IPS-18a (cell line): ENCODE results near the gene UNC93B1.
A peak's percentile ranks its signal among the peaks of the same experiment; 100 is the strongest.

ENCODE experiments used
- H3K27ac ChIP-seq: one replicate; pipeline ENCODE4 v1.5.1; 2013; ENCODE audit warnings: low read length
- H3K27me3 ChIP-seq: one replicate; pipeline ENCODE4 v1.6.1; 2013; ENCODE audit warnings: mild to moderate bottlenecking, low read length; ENCODE audit not compliant: control insufficient read depth, insufficient read depth
- H3K36me3 ChIP-seq: one replicate; pipeline ENCODE4 v1.6.1; 2013; ENCODE audit warnings: low read depth, low read length; ENCODE audit not compliant: control insufficient read depth
- H3K4me1 ChIP-seq: one replicate; pipeline ENCODE4 v1.6.1; 2013; ENCODE audit warnings: low read depth, low read length; ENCODE audit not compliant: control insufficient read depth
- H3K4me3 ChIP-seq: one replicate; pipeline ENCODE4 v1.5.1; 2013; ENCODE audit warnings: low read length
- H3K9ac ChIP-seq: one replicate; pipeline ENCODE4 v1.6.1; 2013; ENCODE audit warnings: mild to moderate bottlenecking, low read length, moderate library complexity
- H3K9me3 ChIP-seq: one replicate; pipeline ENCODE4 v1.6.1; 2013; ENCODE audit warnings: low read depth, low read length; ENCODE audit not compliant: control insufficient read depth

The UNC93B1 gene

DNA sequence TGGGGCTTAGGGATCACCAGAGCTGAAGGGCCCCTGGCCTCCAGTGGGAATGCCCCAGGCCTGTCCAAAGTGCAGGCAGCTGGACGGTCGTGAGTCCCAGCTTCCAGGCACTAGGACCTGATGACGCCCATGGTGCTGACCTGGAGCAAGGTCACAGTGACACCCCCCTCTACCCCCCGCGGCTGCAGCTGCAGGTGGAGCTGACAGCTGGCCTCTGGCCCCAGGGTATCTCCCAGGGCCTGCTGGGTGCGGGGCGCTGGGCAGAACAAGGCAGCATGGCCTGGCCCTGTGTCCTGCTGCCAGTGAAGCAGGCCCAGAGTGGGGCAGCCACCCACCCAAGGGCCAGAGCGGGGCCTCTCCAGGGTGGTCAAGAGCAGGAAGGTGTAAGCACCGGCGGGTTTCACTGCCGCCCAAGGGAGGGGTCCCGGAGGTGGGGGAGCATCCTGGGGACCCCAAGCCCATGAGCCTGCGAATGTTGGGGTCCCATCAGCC, 34.4 kb upstream of the UNC93B1 start:
- peaks cover 6% of the 10 kb centered on the region for H3K4me1 ChIP-seq
- H3K9me3 ChIP-seq = no peaks in the 10 kb centered on the region
- no peaks in the 10 kb centered on the region for H3K27me3 ChIP-seq
- peak overlapping the region; percentile 49 for H3K4me3 ChIP-seq
- no peak overlapping the region for H3K27ac ChIP-seq
- H3K9ac ChIP-seq = no peak overlapping the region
- H3K36me3 ChIP-seq = peaks cover 17% of the 10 kb centered on the region

GRCh38 chr11:68037411-68038225, 33.7 kb upstream of the UNC93B1 start:
- Histone ChIP-seq H3K27ac (no peak overlapping the region), H3K9me3 (no peaks in the 10 kb centered on the region), H3K36me3 (peaks cover 23% of the 10 kb centered on the region), H3K9ac (no peak overlapping the region), H3K4me1 (peaks cover 6% of the 10 kb centered on the region), H3K27me3 (no peaks in the 10 kb centered on the region), H3K4me3 (no peak overlapping the region)

DNA sequence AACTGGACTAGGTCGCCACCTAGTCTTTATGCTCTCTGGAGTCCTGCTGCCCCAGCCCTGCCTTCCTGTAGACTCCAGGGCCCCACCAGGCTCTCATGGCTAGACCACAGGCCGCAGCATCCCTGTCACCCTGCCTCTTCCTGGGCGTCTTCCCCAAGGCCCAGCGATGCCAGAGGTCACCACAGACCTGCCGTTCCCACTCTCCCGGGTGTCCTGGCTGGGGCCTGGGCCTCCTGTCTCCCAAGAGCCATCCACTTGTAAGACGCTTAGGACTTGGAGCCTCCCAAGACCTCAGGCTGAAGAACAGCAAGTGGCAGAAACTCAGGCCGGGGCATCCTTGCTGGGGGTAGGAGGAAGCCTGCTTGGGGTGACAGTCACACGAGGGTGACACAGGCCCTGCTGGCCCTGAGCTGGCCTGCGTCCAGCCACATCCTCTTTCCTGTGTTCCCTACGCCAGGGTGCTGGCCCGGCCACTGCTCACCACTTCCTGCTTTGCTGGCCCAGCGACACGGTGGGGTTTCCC, 32.9 kb upstream of the UNC93B1 start:
- no peak overlapping the region for H3K4me3 ChIP-seq
- H3K4me1 ChIP-seq = peaks cover 7% of the 10 kb centered on the region
- H3K27me3 ChIP-seq = no peaks in the 10 kb centered on the region
- H3K9me3 ChIP-seq = no peaks in the 10 kb centered on the region
- H3K27ac ChIP-seq = no peak overlapping the region
- peaks cover 23% of the 10 kb centered on the region for H3K36me3 ChIP-seq
- no peak overlapping the region for H3K9ac ChIP-seq

DNA sequence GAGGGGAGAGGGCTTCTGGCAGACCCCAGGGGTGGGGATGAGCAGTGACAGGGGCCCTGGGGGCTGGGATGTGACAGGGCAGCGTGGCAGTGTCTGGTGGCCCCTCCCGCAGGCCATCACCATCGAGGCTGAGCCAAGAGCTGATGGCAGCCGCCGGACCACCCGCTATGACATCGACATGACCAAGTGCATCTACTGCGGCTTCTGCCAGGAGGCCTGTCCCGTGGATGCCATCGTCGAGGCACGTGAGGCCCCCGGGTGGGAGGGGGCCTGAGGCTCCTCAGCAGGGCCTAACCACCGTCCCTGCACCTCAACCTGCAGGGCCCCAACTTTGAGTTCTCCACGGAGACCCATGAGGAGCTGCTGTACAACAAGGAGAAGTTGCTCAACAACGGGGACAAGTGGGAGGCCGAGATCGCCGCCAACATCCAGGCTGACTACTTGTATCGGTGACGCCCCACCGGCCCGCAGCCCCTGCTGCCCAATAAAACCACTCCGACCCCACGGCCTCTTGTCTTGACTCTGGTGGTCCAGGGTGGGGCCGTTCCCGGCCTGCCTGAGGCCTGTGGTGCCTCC, 32.3 kb upstream of the UNC93B1 start:
- Histone ChIP-seq H3K27ac (no peak overlapping the region), H3K27me3 (no peaks in the 10 kb centered on the region), H3K4me3 (no peak overlapping the region), H3K9ac (no peak overlapping the region), H3K36me3 (peaks cover 23% of the 10 kb centered on the region), H3K4me1 (peaks cover 12% of the 10 kb centered on the region), H3K9me3 (no peaks in the 10 kb centered on the region)

DNA sequence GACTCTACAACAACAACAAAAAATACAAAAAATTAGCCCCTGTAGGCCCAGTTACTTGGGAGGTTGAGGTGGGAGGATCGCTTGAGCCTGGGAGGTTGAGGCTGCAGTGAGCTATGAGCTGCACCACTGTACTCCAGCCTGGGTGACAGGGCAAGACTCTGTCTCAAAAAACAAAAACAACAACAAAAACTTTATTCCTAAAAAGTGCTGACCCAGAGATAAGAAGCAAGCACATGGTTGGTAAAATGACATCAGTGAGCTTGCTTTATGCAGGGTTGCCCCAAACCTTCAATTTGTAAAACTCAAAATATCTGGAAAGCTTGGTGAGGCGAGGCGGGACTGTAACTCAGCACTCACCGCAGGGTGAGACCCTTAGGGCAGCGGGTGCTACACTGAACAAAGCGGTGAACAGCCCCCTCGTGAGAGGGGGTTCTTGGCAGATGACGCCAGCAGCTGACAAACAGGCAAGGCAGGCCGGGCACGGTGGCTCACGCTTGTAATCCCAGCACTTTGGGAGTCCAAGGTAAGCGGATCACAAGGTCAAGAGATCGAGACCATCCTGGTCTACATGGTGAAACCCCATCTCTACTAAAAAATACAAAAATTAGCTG, 31.5 kb upstream of the UNC93B1 start:
- H3K27me3 ChIP-seq = no peaks in the 10 kb centered on the region
- H3K9ac ChIP-seq = no peak overlapping the region
- peaks cover 23% of the 10 kb centered on the region for H3K36me3 ChIP-seq
- no peak overlapping the region for H3K4me3 ChIP-seq
- peaks cover 11% of the 10 kb centered on the region for H3K4me1 ChIP-seq
- H3K27ac ChIP-seq = no peak overlapping the region
- H3K9me3 ChIP-seq = no peaks in the 10 kb centered on the region

DNA sequence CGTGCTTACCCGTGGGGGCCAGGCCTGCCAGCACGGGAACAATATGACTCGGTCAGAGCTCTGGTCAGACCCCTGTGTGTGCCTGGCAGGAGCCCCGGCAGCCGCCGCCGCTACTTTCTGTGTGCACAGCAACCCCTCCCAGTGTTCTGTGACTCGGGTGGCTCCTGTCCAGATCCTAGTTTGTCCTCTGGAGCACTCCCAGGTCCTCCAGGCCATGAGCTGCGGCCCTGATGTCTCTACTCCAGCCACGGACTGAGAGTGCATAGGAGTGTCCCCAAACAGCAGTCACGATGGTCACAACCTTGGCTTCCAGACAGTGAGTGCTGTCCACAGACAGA, 29.8 kb upstream of the UNC93B1 start:
- no peak overlapping the region for H3K4me3 ChIP-seq
- H3K4me1 ChIP-seq = peaks cover 14% of the 10 kb centered on the region
- no peaks in the 10 kb centered on the region for H3K9me3 ChIP-seq
- H3K27me3 ChIP-seq = no peaks in the 10 kb centered on the region
- no peak overlapping the region for H3K9ac ChIP-seq
- no peak overlapping the region for H3K27ac ChIP-seq
- peaks cover 23% of the 10 kb centered on the region for H3K36me3 ChIP-seq

DNA sequence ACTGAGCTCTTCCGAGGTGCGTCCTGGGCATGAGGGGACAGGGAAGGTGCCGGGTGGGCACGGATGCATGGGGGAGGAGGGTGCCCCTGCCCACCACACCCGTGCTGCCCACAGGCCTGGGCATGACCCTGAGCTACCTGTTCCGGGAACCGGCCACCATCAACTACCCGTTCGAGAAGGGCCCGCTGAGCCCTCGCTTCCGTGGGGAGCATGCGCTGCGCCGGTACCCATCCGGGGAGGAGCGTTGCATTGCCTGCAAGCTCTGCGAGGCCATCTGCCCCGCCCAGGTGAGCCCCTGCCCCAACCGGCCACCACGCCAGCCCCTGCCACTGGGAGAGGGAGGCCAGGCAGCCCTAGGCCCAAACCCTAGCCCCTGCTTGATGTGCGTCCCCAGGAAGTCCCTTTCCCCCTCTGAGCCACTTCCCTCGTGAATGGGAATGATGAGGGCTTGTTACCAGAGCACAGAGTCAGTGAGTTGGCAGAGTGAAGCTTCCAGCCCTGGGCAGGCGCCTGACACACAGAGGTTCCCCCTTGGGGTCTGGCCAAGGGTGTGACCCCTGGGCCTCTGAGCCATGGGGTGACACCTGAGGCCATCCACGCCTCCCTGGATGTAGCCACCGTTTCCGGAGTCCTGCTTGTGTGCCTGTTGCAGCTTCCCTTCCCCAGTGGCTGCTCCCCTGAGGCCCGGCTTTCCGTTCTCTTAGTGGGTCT, 29.3 kb upstream of the UNC93B1 start:
- H3K36me3 ChIP-seq = peaks cover 23% of the 10 kb centered on the region
- H3K9me3 ChIP-seq = no peaks in the 10 kb centered on the region
- H3K9ac ChIP-seq = no peak overlapping the region
- no peaks in the 10 kb centered on the region for H3K27me3 ChIP-seq
- peaks cover 10% of the 10 kb centered on the region for H3K4me1 ChIP-seq
- H3K27ac ChIP-seq = no peak overlapping the region
- H3K4me3 ChIP-seq = no peak overlapping the region

DNA sequence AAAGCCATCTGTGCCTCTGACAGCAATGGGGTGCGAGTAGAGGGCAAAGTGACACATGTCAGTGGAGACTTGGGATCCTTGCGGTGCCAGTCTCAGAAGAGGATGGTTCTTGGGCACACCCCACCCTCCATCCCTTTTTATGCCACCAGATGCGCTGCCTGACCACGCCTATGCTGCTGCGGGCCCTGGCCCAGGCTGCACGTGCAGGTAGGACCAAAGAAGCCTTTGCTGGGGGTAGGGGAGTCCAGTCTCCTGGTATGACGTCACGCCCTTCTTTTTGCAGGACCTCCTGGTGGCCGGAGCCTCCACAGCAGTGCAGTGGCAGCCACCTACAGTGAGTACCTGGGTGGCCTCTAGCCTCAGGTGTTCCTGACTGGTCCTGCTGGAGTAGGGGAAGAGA, 28.1 kb upstream of the UNC93B1 start:
- Histone ChIP-seq H3K27ac (no peak overlapping the region), H3K4me3 (peak overlapping the region; percentile 95), H3K4me1 (peaks cover 10% of the 10 kb centered on the region), H3K9me3 (no peaks in the 10 kb centered on the region), H3K27me3 (no peaks in the 10 kb centered on the region), H3K9ac (no peak overlapping the region), H3K36me3 (peaks cover 23% of the 10 kb centered on the region)

GRCh38 chr11:68031144-68031464, 27.2 kb upstream of the UNC93B1 start:
- Histone ChIP-seq H3K9me3 (no peaks in the 10 kb centered on the region), H3K36me3 (peaks cover 23% of the 10 kb centered on the region), H3K9ac (peak overlapping the region; percentile 89), H3K27ac (peak overlapping the region; percentile 83), H3K27me3 (no peaks in the 10 kb centered on the region), H3K4me1 (peaks cover 10% of the 10 kb centered on the region), H3K4me3 (peak overlapping the region; percentile 95)

- Histone ChIP-seq H3K27ac (peak within 1 kb of the TSS; percentile 83), H3K4me1 (peaks cover 10% of the 10 kb centered on the region), H3K4me3 (peak within 1 kb of the TSS; percentile 95), H3K9ac (peak within 1 kb of the TSS; percentile 89), H3K36me3 (peaks cover 23% of the 10 kb centered on the region), H3K9me3 (no peaks in the 10 kb centered on the region), H3K27me3 (no peaks in the 10 kb centered on the region)
These were observed 26.6 kb upstream of the UNC93B1 start, which contains the start of gene NDUFS8 for GRCh38 chr11:68030318-68031143. Gene NDUFS8 (plus strand): TSS chr11:68030681. CDS start chr11:68032152, 1,471 bp downstream.
